Measurements from ENCODE around the gene CCDC188. TPM values are rescaled to one million over a fixed set of nuclear protein-coding genes. Genes with fewer than 3 reads are reported as not detected.

Gene CCDC188
- total and polyA plus RNA-seq, 2 of the 4 experiments (the other 2 are of a cell fraction) = 0.10 TPM; not detected in 1

- Histone ChIP-seq H3K27me3 (ENCODE audit: control insufficient read depth, insufficient read depth, low read length) (no peaks in the 10 kb centered on the region), H4K20me1 (ENCODE audit: insufficient read depth, low read length) (peaks cover 26% of the 10 kb centered on the region), H3K27ac (ENCODE audit: insufficient read depth, low read length) (no peak overlapping the region), H2BK20ac (ENCODE audit: low read depth, low read length) (no peak overlapping the region), H2AK5ac (ENCODE audit: low read depth, low read length) (no peak overlapping the region), H2BK5ac (ENCODE audit: low read depth, low read length, poor library complexity, severe bottlenecking) (no peak overlapping the region), H3K23ac (ENCODE audit: low read depth, low read length) (no peak overlapping the region), H3K9me3 (ENCODE audit: control insufficient read depth, insufficient read depth, low read length) (no peaks in the 10 kb centered on the region), H3K9me1 (ENCODE audit: insufficient read depth, low read length) (peaks cover 11% of the 10 kb centered on the region; the same call in 1 of the 2 replicates), H2AK9ac (replicated peaks; ENCODE audit: low read depth, low read length, poor library complexity) (no peak overlapping the region), H2BK120ac (ENCODE audit: low read depth, low read length) (no peak overlapping the region), H3K9ac (ENCODE audit: low read depth, low read length) (no peak overlapping the region), H3K18ac (ENCODE audit: low read depth, low read length) (no peak overlapping the region), H3K4me3 (ENCODE audit: insufficient read depth, low read depth, low read length) (no peak overlapping the region), H3K4ac (ENCODE audit: low read depth, low read length) (no peak overlapping the region), H4K8ac (ENCODE audit: low read depth in 2 of 2, low read length in 2 of 2) (no peak overlapping the region), H3K14ac (replicated peaks; ENCODE audit: low read depth, low read length) (no peak overlapping the region), H4K5ac (ENCODE audit: low read depth, low read length) (no peak overlapping the region), H3K79me1 (ENCODE audit: low read depth in 1 of 2, low read length in 2 of 2) (peaks cover 9 to 44% of the 10 kb centered on the region in 2 experiments; a peak in 3 of 4 replicates), H3K4me2 (ENCODE audit: low read depth, low read length) (no peak overlapping the region), H2AFZ (replicated peaks; ENCODE audit: low read length, poor library complexity) (no peak overlapping the region), H3K4me1 (ENCODE audit: control insufficient read depth, insufficient read depth, low read length) (peaks cover 16% of the 10 kb centered on the region), H4K91ac (ENCODE audit: insufficient read depth, low read depth, low read length) (no peak overlapping the region), H2BK15ac (ENCODE audit: low read depth, low read length) (no peak overlapping the region), H3K56ac (ENCODE audit: extremely low read depth, insufficient read depth, low read length) (no peak overlapping the region), H3K36me3 (ENCODE audit: control insufficient read depth, insufficient read depth, low read length) (peaks cover 20% of the 10 kb centered on the region; the same call in 1 of the 2 replicates)
- ChIA-PET POLR2A (ENCODE audit: unreplicated experiment) (no interaction called here), CTCF (no interaction called here)
- TF ChIP-seq RFX5 (IDR thresholded peaks at IDR 0.05; ENCODE audit: low read depth, low read length) = no peak
- no peak for TF ChIP-seq POLR2A (IDR thresholded peaks at IDR 0.05; ENCODE audit: low read depth, low read length)
- TF ChIP-seq, protein P1, sequence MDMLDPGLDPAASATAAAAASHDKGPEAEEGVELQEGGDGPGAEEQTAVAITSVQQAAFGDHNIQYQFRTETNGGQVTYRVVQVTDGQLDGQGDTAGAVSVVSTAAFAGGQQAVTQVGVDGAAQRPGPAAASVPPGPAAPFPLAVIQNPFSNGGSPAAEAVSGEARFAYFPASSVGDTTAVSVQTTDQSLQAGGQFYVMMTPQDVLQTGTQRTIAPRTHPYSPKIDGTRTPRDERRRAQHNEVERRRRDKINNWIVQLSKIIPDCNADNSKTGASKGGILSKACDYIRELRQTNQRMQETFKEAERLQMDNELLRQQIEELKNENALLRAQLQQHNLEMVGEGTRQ (IDR thresholded peaks at IDR 0.05; ENCODE audit: low read depth, low read length) = no peak
- no peak for TF ChIP-seq NFE2L2 (IDR thresholded peaks at IDR 0.05; ENCODE audit: low read depth, low read length)
- TF ChIP-seq FOS (IDR thresholded peaks at IDR 0.05; ENCODE audit: low read depth, low read length) = no peak
- TF ChIP-seq SMC3 (IDR thresholded peaks at IDR 0.05; ENCODE audit: low read depth, low read length) = no peak
- TF ChIP-seq CEBPB (IDR thresholded peaks at IDR 0.05; ENCODE audit: low read depth, low read length) = no peak
- TF ChIP-seq MAZ (IDR thresholded peaks at IDR 0.05; ENCODE audit: borderline replicate concordance, low read depth, low read length) = no peak
- no peak for TF ChIP-seq CTCF (conservative IDR thresholded peaks at IDR 0.05; ENCODE audit: low read depth, low read length)
- no peak for TF ChIP-seq BHLHE40 (IDR thresholded peaks at IDR 0.05; ENCODE audit: low read depth, low read length)
- TF ChIP-seq RCOR1 (IDR thresholded peaks at IDR 0.05; ENCODE audit: insufficient replicate concordance, low read length) = no peak
- in situ Hi-C loops (cut with MboI; ENCODE audit: low sequenced_read_pairs) (no loop called here), dilution Hi-C loops (cut with HindIII; ENCODE audit: low sequenced_read_pairs, unreplicated experiment) (no loop called here), intact Hi-C loops (cut with micrococcal nuclease) (no loop called here)
- 93% methylated on average over 12 of the region's 19 CpGs; no CpG with 5 or more reads in 1 of the 2 experiments for WGBS, 2 experiments (ENCODE audit: extremely low coverage in 2 of 2, insufficient read length in 1 of 2)
- no peak for ATAC-seq (ENCODE audit: low read depth)
- BruUV-seq (replicated peaks) = no TSS peak
- DNase-seq = no peak
These were observed 6.8 kb downstream of the CCDC188 start for GRCh38 chr22:20143883-20144665.
